ENCODE data around the gene TCEAL3. TPM values are rescaled to one million over a fixed set of nuclear protein-coding genes. Genes with fewer than 3 reads are reported as not detected.
"Not testable (repeated sequence)": the region's sequence is repeated elsewhere in the genome, so short reads cannot be mapped to it uniquely, and the experiment has no call there.

Gene TCEAL3
- total and polyA plus RNA-seq, 10 of the 15 experiments (the other 5 are each of a cell fraction or from before 2014, with no cell fraction given), result 0.98 to 19.0 (median 11.7) TPM

GRCh38 chrX:103586659-103587058 lies 21.1 kb upstream of the TCEAL3 start:
- H3K36me3 ChIP-seq (ENCODE audit: control insufficient read depth in 2 of 2, insufficient read depth in 2 of 2, low read length in 1 of 2), result no peaks in the 10 kb centered on the region
- in situ Hi-C loops (cut with MboI), result no loop called here
- H3K9me3 ChIP-seq (replicated peaks; ENCODE audit: control insufficient read depth, insufficient read depth, low read length), result no peaks in the 10 kb centered on the region
- H3K27ac ChIP-seq (ENCODE audit: control insufficient read depth, insufficient read depth), result no peak overlapping the region
- H3K4me2 ChIP-seq (ENCODE audit: control insufficient read depth, insufficient read depth), result no peak overlapping the region
- intact Hi-C loops (cut with micrococcal nuclease; ENCODE audit: unreplicated experiment), result no loop called here
- ChIA-PET SMC1A (ENCODE audit: uncharacterized antibody, unreplicated experiment) (no interaction called here), RAD21 (ENCODE audit: unreplicated experiment) (no interaction called here), POLR2A (no interaction called here), CTCF (no interaction called here)
- no peaks in the 10 kb centered on the region for H3K4me1 ChIP-seq (ENCODE audit: control insufficient read depth, insufficient read depth, low read length)
- H4K20me1 ChIP-seq (ENCODE audit: control insufficient read depth, insufficient read depth), result no peaks in the 10 kb centered on the region
- H2AFZ ChIP-seq (ENCODE audit: control insufficient read depth, low read depth, low read length), result no peak overlapping the region
- no peak overlapping the region; the same call in 1 of the 2 replicates for H3K4me3 ChIP-seq
- no peak for TF ChIP-seq HDAC6 (IDR thresholded peaks at IDR 0.05; ENCODE audit: unreplicated experiment)
- no peak for TF ChIP-seq ASH2L (IDR thresholded peaks at IDR 0.05; ENCODE audit: borderline replicate concordance, low read depth)
- no peak for TF ChIP-seq EZH2 (IDR thresholded peaks at IDR 0.05; ENCODE audit: borderline replicate concordance, control insufficient read depth, low read depth, low read length)
- TF ChIP-seq ELK1 (IDR thresholded peaks at IDR 0.05; ENCODE audit: low read depth, low read length), result no peak
- TF ChIP-seq NRF1 (conservative IDR thresholded peaks at IDR 0.05; ENCODE audit: low read depth, low read length), result no peak
- no peak for TF ChIP-seq IRF4 (IDR thresholded peaks at IDR 0.05; ENCODE audit: low read depth, low read length)
- TF ChIP-seq NFYA (IDR thresholded peaks at IDR 0.05; ENCODE audit: borderline replicate concordance, low read depth, low read length), result no peak
- no peak for TF ChIP-seq BACH1 (IDR thresholded peaks at IDR 0.05; ENCODE audit: borderline replicate concordance)
- TF ChIP-seq MYB (IDR thresholded peaks at IDR 0.05; ENCODE audit: borderline replicate concordance, low read depth, low read length), result no peak
- TF ChIP-seq, protein P1, sequence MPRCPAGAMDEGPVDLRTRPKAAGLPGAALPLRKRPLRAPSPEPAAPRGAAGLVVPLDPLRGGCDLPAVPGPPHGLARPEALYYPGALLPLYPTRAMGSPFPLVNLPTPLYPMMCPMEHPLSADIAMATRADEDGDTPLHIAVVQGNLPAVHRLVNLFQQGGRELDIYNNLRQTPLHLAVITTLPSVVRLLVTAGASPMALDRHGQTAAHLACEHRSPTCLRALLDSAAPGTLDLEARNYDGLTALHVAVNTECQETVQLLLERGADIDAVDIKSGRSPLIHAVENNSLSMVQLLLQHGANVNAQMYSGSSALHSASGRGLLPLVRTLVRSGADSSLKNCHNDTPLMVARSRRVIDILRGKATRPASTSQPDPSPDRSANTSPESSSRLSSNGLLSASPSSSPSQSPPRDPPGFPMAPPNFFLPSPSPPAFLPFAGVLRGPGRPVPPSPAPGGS (IDR thresholded peaks at IDR 0.05; ENCODE audit: borderline replicate concordance, insufficient read depth, low read depth, low read length, poor library complexity, severe bottlenecking), result no peak
- TF ChIP-seq HCFC1 (IDR thresholded peaks at IDR 0.05; ENCODE audit: low read length), result no peak
- TF ChIP-seq HDAC2 (IDR thresholded peaks at IDR 0.05), result no peak
- TF ChIP-seq MAX (IDR thresholded peaks at IDR 0.05; ENCODE audit: low read depth, low read length), result no peak
- no peak for TF ChIP-seq NR2F1 (conservative IDR thresholded peaks at IDR 0.05)
- TF ChIP-seq KAT2A (conservative IDR thresholded peaks at IDR 0.05; ENCODE audit: control insufficient read depth, low read depth, low read length), result no peak
- no peak for TF ChIP-seq ZNF274 (IDR thresholded peaks at IDR 0.05; ENCODE audit: insufficient read depth, insufficient read length)
- TF ChIP-seq CREB1 (IDR thresholded peaks at IDR 0.05; ENCODE audit: low read depth), result no peak
- no peak for TF ChIP-seq CHD1 (IDR thresholded peaks at IDR 0.05; ENCODE audit: low read depth, low read length)
- TF ChIP-seq POLR2A (IDR thresholded peaks at IDR 0.05; ENCODE audit: low read depth, low read length), result no peak
- no peak for TF ChIP-seq CREM (IDR thresholded peaks at IDR 0.05; ENCODE audit: low read depth)
- H3K27me3 ChIP-seq (replicated peaks in 1 of 2; ENCODE audit: control insufficient read depth in 2 of 2, insufficient read depth in 2 of 2, low read length in 1 of 2), result no peaks in the 10 kb centered on the region
- peaks cover 3% of the 10 kb centered on the region for H3K79me2 ChIP-seq (ENCODE audit: control insufficient read depth, insufficient read depth, low read length)
- 48% methylated on average over 3 of the region's 4 CpGs for WGBS (ENCODE audit: insufficient coverage, insufficient replicate concordance, low lambda C conversion rate, missing lambda C conversion rate)
- no TSS peak for BruUV-seq (replicated peaks)
- FAIRE-seq (no peak), ATAC-seq (no peak), DNase-seq (ENCODE audit: low read depth, low spot score) (no peak)
- H3K9ac ChIP-seq (ENCODE audit: control insufficient read depth, insufficient read depth, low read length), result 0 out of 2 replicates have a peak overlapping the region, but pooled peaks have one; percentile 74

- H3K4me1 ChIP-seq (ENCODE audit: control insufficient read depth, insufficient read depth, low read length); H3K27ac ChIP-seq (ENCODE audit: control insufficient read depth, insufficient read depth); H3K79me2 ChIP-seq (ENCODE audit: control insufficient read depth, insufficient read depth, low read length); FAIRE-seq; H3K36me3 ChIP-seq (ENCODE audit: control insufficient read depth in 2 of 2, insufficient read depth in 2 of 2, low read length in 1 of 2); CTCF ChIA-PET; RAD21 ChIA-PET (ENCODE audit: unreplicated experiment); DNase-seq (ENCODE audit: low read depth, low spot score); POLR2A ChIA-PET; H3K4me3 ChIP-seq; SMC1A ChIA-PET (ENCODE audit: uncharacterized antibody, unreplicated experiment); H2AFZ ChIP-seq (ENCODE audit: control insufficient read depth, low read depth, low read length); H3K4me2 ChIP-seq (ENCODE audit: control insufficient read depth, insufficient read depth); intact Hi-C loops (cut with micrococcal nuclease; ENCODE audit: unreplicated experiment); in situ Hi-C loops (cut with MboI); BruUV-seq (replicated peaks); H3K9me3 ChIP-seq (replicated peaks; ENCODE audit: control insufficient read depth, insufficient read depth, low read length); H3K9ac ChIP-seq (ENCODE audit: control insufficient read depth, insufficient read depth, low read length); H3K27me3 ChIP-seq (replicated peaks in 1 of 2; ENCODE audit: control insufficient read depth in 2 of 2, insufficient read depth in 2 of 2, low read length in 1 of 2); ATAC-seq; H4K20me1 ChIP-seq (ENCODE audit: control insufficient read depth, insufficient read depth): not testable (repeated sequence)
- WGBS (ENCODE audit: insufficient coverage, insufficient replicate concordance, low lambda C conversion rate, missing lambda C conversion rate), result 67% methylated on average over 1 of the region's 1 CpG
Observed at GRCh38 chrX:103592295-103592694, 15.5 kb upstream of the TCEAL3 start.

All from GM12878 (cell line).